CD4-positive, alpha-beta T cell treated with Interferon alpha-2 for 1 hour (primary cell): ENCODE measurements around the gene DPYSL4.

Experiments
- DNase-seq, 2 donors: peaks; one replicate each; pipeline ENCODE4 v3.0.0-alpha.2; 2020 to 2022

Gene DPYSL4

GRCh38 chr10:132164761-132165278, 21.9 kb upstream of the DPYSL4 start:
- no peak for DNase-seq

- DNase-seq = no peak
Measured at GRCh38 chr10:132165416-132165980, 21.2 kb upstream of the DPYSL4 start.

- no peak for DNase-seq
Measured at GRCh38 chr10:132166216-132166950, 20.4 kb upstream of the DPYSL4 start.

GRCh38 chr10:132167041-132167674, 19.6 kb upstream of the DPYSL4 start:
- no peak for DNase-seq

- DNase-seq = no peak
Measured at GRCh38 chr10:132167976-132168375, 18.8 kb upstream of the DPYSL4 start.

- DNase-seq = no peak
Measured at GRCh38 chr10:132168571-132169030, 18.1 kb upstream of the DPYSL4 start.

- no peak for DNase-seq
Measured at GRCh38 chr10:132169031-132169765, 17.6 kb upstream of the DPYSL4 start.

- DNase-seq = no peak
Measured at GRCh38 chr10:132169766-132170560, 16.8 kb upstream of the DPYSL4 start.

GRCh38 chr10:132170561-132171361, 16.0 kb upstream of the DPYSL4 start:
- DNase-seq = no peak

- no peak for DNase-seq
Measured at GRCh38 chr10:132172091-132173066, 14.4 kb upstream of the DPYSL4 start.

- no peak for DNase-seq
Measured at GRCh38 chr10:132173185-132173584, 13.6 kb upstream of the DPYSL4 start.

- no peak for DNase-seq
Measured at GRCh38 chr10:132174237-132174636, 12.5 kb upstream of the DPYSL4 start.

GRCh38 chr10:132175408-132175807, 11.3 kb upstream of the DPYSL4 start:
- no peak for DNase-seq

GRCh38 chr10:132175907-132176581, 10.7 kb upstream of the DPYSL4 start:
- no peak for DNase-seq

- no peak for DNase-seq
Measured at GRCh38 chr10:132176623-132177500, 9.9 kb upstream of the DPYSL4 start.

GRCh38 chr10:132178046-132178445, 8.7 kb upstream of the DPYSL4 start:
- DNase-seq = no peak

- DNase-seq = no peak
Measured at GRCh38 chr10:132178672-132179545, 7.8 kb upstream of the DPYSL4 start.
